GM11168 (cell line): ENCODE results near the gene APOD.

ENCODE experiments used
- in situ Hi-C: fragments of 300-500 bp; cut with MboI; formaldehyde crosslinking; loops from one replicate; pipeline ENCODE4 v1.12.0; 2022; ENCODE audit warnings: low sequenced_read_pairs; ENCODE audit not compliant: unreplicated experiment

APOD gene

DNA sequence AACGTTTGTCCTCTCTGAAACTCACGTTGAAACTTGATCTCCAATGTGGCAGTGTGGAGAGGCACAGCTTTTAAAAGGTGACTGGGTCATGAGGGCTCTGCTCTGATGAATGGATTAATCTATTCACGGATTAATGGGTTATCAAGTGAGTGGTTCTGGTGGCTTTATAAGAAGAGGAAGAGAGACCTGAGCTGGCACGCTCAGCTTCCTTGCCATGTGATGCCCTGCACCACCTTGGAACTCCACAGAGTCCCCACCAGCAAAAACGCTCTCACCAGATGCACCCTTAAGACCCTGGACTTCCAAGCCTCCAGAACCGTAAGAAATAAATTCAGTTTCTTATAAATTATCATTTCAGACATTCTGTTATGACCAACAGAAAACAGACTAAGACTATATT lies 43.2 kb downstream of the APOD start:
- in situ Hi-C loops: loop anchor here (25.0 kb wide), 2 partner anchors 403 to 853 kb away; partner anchors contain the start of gene FAM43A

DNA sequence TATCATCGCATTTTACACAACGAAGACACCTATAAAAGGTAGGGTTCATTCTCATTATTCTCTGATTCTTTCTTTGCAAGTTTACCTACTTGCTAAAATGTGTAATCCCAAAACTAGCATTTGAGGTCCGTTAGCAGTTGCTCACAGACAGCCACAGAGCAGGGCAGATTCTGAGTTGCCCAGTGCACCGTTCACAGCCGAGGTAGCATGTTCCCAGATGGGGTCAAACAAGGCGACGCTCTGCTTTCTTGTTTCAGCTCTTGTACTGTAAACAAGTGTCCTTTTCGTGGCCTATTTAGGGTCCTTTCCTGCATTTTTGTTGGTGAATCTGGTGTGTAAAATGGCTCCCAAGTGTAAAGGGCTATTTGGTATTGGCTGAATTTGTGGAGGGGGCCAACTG lies 43.7 kb downstream of the APOD start:
- in situ Hi-C loops: loop anchor here (25.0 kb wide), 2 partner anchors 403 to 853 kb away; partner anchors contain the start of gene FAM43A

DNA sequence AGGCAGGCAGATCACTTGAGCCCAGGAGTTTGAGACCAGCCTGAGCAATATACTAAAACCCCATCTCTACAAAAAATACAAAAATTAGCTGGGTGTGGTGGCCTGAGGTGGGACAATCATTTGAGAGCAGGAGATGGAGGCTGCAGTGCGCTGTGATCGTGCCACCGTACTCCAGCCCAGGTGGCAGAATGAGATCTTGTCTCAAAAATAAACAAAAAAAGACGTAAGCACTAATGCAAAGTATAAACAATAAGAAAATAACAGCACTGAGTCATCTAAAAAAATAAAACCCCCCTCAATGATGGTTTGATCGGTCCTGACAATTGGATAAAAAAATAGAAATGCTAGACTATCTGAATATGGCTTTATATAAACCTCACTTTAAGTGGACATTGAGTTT lies 44.3 kb downstream of the APOD start:
- in situ Hi-C loops: loop anchor here (25.0 kb wide), 2 partner anchors 402 to 852 kb away; partner anchors contain the start of gene FAM43A

DNA sequence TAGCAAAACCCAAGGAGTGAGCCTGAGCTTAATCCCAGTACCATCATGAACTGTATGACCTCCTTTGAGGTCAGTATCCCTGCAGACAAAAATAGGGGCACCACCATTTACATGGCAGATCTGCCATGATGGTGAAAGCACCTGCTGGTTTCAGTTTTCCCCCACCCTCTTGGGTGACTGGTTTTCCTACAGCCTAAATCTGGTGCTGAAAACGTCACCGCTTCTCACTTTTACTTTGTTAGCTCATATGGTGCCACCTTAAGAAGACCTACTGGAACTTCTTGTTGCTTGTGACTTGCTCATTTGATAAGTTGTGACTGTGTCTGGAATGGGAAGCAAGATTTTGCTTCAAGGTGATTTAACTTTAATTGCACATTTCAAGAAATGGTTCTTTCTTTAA lies 45.7 kb downstream of the APOD start:
- in situ Hi-C loops: loop anchor here (25.0 kb wide), 2 partner anchors 401 to 851 kb away; partner anchors contain the start of gene FAM43A

DNA sequence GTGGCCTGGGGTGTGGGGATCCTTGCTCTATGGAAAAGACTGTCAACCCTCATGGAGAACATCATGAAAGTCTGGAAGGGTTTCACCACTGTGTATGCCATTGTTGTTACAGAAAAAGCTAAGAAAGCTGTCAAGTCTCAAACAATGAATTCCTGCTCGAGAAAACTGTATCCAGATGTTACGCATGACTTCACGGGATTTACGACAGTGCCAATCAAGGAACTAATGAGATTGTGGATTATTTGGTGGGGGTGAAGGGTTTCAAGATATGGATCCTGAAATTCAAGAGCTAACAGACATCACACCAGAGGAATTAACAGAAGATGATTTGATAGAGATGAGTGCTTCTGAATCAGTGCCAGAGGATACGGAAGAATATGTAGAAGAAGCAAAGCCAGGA lies 48.4 kb downstream of the APOD start:
- in situ Hi-C loops: loop anchor here (25.0 kb wide), 2 partner anchors 398 to 848 kb away; partner anchors contain the start of gene FAM43A

DNA sequence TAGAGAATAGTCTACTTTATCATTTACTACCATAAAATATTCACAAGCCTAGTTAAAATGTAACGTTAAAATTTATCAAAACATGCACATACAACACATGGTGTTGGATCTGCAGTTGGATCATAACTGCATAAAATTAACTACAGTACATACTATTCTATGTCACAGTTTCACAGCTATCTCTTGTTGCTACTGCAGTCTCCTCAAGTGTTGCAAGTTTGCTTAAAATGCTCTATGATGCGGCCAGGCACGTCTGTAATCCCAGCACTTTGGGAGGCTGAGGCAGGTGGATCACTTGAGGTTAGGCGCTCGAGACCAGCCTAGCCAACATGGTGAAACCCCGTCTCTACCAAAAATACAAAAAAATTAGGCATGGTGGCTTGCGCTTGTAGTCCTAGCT lies 50.9 kb downstream of the APOD start:
- in situ Hi-C loops: loop anchor here (25.0 kb wide), 2 partner anchors 396 to 846 kb away; partner anchors contain the start of gene FAM43A

DNA sequence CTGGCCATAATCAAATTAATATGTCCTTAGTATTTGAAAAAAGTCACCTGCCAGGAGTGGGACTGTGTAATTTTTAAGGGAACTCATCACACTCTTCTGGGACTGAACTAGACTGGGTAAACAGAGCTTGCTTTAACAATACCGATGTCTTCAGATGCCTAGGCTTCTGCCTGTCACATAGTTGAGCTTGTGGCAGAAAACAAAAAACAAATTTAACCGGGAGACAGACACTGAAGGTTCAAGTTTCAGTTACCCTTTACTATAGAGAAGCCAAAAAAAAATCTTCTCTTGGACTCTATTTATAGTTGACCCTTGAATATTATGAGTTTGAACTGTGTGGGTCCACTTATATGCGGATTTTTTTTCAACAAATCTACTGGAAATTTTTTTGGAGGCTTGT lies 51.4 kb downstream of the APOD start:
- in situ Hi-C loops: loop anchor here (25.0 kb wide), 2 partner anchors 395 to 845 kb away; partner anchors contain the start of gene FAM43A

DNA sequence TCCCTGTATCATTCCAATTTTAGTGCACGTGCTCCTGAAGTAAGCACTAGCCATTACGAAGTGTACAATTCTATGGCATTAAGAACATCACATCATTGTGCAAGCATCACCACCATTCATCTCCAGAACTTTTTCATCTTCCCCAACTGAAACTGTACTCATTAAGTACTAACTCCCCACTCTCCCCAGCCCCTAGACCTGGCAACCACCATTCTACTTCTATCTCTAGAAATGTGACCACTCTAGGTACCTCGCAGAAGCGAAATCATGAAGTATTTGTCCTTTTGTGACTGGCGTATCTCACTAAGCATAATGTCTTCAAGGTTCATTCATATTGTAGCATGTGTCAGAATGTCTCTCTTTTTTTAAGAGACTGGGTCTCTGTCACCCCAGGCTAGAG lies 52.1 kb downstream of the APOD start:
- in situ Hi-C loops: loop anchor here (25.0 kb wide), 2 partner anchors 394 to 844 kb away; partner anchors contain the start of gene FAM43A

DNA sequence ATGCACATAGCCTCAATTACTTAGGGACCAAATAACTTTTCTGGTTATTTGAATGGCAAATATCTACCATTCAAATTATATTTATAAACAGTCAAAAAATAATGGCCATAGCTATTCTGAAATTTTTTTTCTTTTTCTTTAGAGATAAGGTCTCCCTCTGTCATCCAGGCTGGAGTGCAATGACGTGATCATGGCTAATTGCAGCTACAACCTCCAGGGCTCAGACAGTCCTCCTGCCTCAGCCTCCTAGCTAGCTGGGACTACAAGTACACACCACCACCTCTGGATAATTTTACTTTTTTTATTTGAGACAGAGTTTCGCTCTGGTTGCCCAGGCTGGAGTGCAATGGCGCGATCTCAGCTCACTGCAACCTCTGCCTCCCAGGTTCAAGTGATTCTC lies 57.2 kb downstream of the APOD start:
- in situ Hi-C loops: loop anchor here (25.0 kb wide), 2 partner anchors 389 to 839 kb away; partner anchors contain the start of gene FAM43A

DNA sequence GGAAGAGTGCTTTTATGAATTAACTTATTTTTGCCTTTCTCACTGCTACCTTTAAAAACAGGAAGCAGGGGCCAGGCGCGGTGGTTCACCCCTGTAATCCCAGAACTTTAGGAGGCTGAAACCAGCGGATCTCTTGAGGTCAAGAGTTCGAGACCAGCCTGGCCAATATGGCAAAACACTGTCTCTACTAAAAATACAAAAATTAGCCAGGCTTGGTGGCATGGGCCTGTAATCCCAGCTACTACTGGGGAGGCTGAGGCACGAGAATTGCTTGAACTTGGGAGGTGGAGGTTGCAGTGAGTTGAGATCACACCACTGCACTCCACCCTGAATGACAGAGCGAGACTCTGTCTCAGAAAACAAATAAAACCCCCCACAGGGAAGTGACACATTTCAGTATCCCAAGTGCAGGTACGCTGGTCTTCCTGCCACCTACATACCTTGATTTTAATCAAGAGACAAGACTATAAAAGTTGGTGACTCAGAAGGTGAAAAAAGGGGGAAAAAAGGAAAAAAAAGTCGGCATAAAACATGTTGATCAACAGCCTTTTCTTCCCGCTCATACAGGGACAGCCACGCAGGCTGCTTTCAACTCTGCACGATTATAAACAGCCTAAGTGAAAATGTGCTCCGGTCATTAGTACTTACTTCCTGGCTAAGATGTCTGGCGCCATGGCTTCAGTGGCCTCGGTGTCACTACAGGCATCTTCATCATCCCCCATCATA lies 59.4 kb downstream of the APOD start:
- in situ Hi-C loops: loop anchor here (5.0 kb wide), 1 partner anchor 252 kb away; the partner anchor contains the start of gene XXYLT1

DNA sequence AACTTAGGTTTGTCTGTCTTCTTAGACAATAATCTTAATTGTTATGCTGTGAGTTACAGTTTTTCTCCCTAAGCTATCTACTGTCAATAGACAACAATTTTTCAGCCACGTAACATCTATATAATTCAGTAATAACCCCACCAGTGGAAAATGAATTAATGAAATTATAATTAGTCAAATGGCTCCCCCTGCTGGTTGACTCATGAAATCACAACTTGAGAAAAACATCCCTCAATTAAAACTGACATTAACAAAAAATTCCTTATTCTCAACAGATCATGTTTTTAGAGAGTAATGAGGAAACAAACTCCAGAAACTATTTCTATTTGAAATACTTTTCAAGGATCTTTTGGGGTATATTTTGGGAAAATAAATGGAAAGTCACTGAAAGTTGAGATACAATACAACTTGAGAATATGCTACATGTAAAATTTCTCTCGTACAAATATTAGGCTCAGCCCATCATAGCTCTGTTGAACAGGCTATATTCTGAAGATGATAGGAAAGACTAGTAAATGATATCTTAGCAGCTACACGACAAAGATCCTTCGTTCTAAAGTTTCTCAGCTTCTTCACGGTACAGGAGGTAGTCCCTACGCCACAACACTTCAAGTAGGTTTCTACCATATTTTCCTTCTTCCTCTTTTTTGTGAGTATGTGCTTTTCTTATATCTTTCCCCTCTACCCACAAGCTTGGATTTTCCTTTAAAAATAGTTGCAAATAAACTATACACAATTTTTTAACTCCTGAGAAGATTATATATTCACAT lies 61.3 kb downstream of the APOD start:
- in situ Hi-C loops: loop anchor here (5.0 kb wide), 1 partner anchor 250 kb away; the partner anchor contains the start of gene XXYLT1
